MG63 (cell line): ENCODE results near the gene PRUNE2. TPM values are rescaled to one million over a fixed set of nuclear protein-coding genes. Genes with fewer than 3 reads are reported as not detected.
A peak's percentile ranks its signal among the peaks of the same experiment; 100 is the strongest.
"Not testable (repeated sequence)": the region's sequence is repeated elsewhere in the genome, so short reads cannot be mapped to it uniquely, and the experiment has no call there.

Experiments used
- DNase-seq: peaks from one replicate; pipeline ENCODE4 v3.0.0-alpha.2; 2020
- H3K27me3 ChIP-seq: fragments of 250-450 bp; sonication (Bioruptor Pico); 2 replicates; pipeline ENCODE4 v1.5.1; 2020; ENCODE audit warnings: mild to moderate bottlenecking, moderate library complexity
- H3K36me3 ChIP-seq: fragments of 250-450 bp; sonication (Bioruptor Pico); 2 replicates; pipeline ENCODE4 v1.5.1; 2020; ENCODE audit warnings: mild to moderate bottlenecking, moderate library complexity
- H3K4me3 ChIP-seq: fragments of 250-450 bp; sonication (Bioruptor Pico); 2 replicates; pipeline ENCODE4 v1.5.1; 2020; ENCODE audit warnings: mild to moderate bottlenecking, moderate library complexity
- H3K9me3 ChIP-seq: fragments of 250-450 bp; sonication (Bioruptor Pico); 2 replicates; pipeline ENCODE4 v1.5.1; 2020; ENCODE audit warnings: mild to moderate bottlenecking, moderate library complexity
- total RNA-seq: library from RNA; depleted of rRNA; stranded (reverse); fragments of >200 nt; shearing (Covaris generic); gene quantifications from 2 replicates; pipeline ENCODE4 v1.2.3, GENCODE V29; 2014; ENCODE audit warnings: low replicate concordance; rRNA removed

The PRUNE2 gene, protein sequence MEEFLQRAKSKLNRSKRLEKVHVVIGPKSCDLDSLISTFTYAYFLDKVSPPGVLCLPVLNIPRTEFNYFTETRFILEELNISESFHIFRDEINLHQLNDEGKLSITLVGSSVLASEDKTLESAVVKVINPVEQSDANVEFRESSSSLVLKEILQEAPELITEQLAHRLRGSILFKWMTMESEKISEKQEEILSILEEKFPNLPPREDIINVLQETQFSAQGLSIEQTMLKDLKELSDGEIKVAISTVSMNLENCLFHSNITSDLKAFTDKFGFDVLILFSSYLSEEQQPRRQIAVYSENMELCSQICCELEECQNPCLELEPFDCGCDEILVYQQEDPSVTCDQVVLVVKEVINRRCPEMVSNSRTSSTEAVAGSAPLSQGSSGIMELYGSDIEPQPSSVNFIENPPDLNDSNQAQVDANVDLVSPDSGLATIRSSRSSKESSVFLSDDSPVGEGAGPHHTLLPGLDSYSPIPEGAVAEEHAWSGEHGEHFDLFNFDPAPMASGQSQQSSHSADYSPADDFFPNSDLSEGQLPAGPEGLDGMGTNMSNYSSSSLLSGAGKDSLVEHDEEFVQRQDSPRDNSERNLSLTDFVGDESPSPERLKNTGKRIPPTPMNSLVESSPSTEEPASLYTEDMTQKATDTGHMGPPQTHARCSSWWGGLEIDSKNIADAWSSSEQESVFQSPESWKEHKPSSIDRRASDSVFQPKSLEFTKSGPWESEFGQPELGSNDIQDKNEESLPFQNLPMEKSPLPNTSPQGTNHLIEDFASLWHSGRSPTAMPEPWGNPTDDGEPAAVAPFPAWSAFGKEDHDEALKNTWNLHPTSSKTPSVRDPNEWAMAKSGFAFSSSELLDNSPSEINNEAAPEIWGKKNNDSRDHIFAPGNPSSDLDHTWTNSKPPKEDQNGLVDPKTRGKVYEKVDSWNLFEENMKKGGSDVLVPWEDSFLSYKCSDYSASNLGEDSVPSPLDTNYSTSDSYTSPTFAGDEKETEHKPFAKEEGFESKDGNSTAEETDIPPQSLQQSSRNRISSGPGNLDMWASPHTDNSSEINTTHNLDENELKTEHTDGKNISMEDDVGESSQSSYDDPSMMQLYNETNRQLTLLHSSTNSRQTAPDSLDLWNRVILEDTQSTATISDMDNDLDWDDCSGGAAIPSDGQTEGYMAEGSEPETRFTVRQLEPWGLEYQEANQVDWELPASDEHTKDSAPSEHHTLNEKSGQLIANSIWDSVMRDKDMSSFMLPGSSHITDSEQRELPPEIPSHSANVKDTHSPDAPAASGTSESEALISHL (N-terminal part only)
- total RNA-seq, result 2.7 and 24.2 TPM in 2 replicates

DNA sequence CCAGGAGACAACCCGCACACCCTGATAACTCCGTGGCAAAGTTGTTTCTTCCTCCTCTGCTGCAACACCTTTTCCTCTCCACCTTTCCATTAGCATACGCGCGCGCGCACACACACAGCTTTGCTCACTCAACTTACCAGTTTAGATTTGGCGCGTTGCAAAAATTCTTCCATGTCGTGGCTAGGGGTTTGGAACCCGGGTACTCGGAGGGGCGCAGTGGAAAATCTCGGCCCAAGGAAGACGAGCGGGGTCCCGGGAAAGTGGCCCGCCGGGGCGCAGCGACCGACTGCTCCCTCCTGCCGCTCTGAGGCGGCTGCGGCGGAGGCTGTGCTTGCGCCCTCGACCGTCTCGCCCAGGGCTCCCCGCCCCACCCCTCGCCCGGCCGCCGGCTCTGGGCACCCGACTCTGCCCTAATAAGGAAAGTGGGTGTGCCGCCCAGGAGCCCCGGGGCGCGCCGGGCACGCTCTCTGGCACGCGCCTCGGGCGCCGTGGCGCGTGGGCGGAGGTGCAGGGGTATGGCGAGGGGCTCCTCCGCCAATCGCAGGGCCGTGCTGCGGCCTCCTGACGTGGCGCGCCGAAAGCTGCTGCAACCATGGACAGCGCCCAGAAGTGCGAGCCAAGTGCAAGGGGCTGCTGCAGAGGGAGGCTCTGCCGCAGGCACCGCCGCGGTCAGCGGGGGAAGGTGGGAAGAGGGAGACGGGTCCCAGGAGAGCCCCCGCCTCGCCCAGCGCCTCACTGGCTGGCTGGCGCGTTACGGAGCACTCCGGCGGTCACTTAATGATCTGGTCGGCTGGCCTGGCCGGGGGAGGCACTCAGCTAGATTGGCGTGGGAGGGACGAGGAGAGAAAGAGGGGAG is at the start of gene PRUNE2:
PRUNE2 (minus strand) TSS at position 324 of the 856 bp plus-strand sequence; CDS start at position 173, 151 bp downstream.
- Histone ChIP-seq H3K9me3 (no peaks in the 10 kb centered on the region), H3K4me3 (peak within 1 kb of the TSS; percentile 57)

DNA sequence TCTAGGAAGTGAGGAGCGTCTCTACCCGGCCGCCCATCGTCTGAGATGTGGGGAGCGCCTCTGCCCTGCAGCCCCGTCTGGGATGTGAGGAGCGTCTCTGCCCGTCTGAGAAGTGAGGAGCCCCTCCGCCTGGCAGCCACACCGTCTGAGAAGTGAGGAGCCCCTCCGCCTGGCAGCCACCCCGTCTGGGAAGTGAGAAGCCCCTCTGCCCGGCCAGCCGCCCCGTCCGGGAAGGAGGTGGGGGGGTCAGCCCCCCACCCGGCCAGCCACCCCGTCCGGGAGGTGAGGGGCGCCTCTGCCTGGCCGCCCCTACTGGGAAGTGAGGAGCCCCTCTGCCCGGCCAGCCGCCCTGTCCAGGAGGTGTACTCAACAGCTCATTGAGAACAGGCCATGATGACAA is 49.5 kb upstream of the PRUNE2 start:
- not testable (repeated sequence) for H3K36me3 ChIP-seq, H3K4me3 ChIP-seq, DNase-seq, H3K9me3 ChIP-seq, H3K27me3 ChIP-seq

More for the DNA sequence above, at the start of gene PRUNE2:
- DNase-seq, result peak; percentile 89
- Histone ChIP-seq H3K27me3 (no peaks in the 10 kb centered on the region), H3K36me3 (no peaks in the 10 kb centered on the region)

DNA sequence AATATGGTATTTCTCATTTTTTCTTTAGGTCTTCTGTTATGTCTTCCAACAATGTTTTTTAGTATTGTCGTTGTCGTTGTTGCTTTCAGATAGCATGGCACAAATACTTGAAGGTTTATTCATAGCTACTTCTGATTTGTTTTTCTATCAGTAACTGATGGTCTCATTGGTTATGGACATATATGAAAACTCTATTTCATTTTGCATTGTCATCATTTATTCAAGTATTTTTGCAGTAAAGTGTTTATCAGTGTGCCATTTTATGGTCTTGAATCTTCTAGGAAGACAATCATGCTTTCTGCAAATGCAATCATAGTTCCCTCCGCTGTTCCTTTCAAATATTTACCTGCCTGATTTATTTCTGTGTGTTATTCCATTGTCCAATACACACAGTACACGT is 44.0 kb upstream of the PRUNE2 start:
- H3K27me3 ChIP-seq, result no peaks in the 10 kb centered on the region
- no peak for DNase-seq
- no peaks in the 10 kb centered on the region for H3K9me3 ChIP-seq
- H3K4me3 ChIP-seq, result no peak overlapping the region
- no peaks in the 10 kb centered on the region for H3K36me3 ChIP-seq

DNA sequence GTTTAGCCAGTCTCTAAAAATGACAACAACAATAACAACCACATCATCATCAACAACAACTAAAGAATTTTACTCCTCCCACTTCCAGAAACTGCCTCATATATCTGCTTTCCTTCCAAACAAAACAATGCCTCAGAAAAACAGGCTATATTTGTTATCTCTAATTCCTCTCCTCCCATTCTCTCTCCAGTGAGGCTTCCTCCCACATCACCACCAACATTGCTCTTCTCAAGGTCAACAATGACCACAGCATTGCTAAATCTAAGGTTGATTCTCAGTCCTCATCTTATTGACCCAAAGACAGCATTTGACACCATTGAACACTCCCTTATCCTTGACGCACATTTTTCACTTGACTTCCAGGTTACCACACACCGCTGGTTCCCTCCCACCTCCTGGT is 38.1 kb upstream of the PRUNE2 start:
- Histone ChIP-seq H3K9me3 (no peaks in the 10 kb centered on the region), H3K27me3 (no peaks in the 10 kb centered on the region), H3K36me3 (no peaks in the 10 kb centered on the region), H3K4me3 (no peak overlapping the region)
- DNase-seq, result no peak

DNA sequence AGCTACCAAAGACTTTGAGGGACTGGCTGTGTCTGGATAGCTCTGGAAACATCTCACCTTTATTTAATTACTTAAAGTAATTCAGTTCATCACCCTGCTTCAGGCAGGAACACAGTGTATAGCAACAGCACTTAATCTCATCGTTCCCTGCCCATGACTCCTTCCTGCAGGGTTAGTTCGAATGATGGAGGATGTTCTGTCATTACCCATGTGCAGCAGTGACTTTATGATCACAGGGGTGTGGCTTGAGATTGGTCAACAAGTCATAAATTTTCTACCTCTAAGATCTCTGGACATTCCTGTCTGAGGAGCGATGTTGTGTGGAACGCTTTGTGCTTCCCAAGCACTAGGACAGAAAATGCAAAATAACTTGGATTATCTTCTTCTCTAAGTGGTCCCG is 37.1 kb upstream of the PRUNE2 start:
- Histone ChIP-seq H3K4me3 (no peak overlapping the region), H3K36me3 (no peaks in the 10 kb centered on the region), H3K9me3 (no peaks in the 10 kb centered on the region), H3K27me3 (no peaks in the 10 kb centered on the region)
- DNase-seq, result no peak

DNA sequence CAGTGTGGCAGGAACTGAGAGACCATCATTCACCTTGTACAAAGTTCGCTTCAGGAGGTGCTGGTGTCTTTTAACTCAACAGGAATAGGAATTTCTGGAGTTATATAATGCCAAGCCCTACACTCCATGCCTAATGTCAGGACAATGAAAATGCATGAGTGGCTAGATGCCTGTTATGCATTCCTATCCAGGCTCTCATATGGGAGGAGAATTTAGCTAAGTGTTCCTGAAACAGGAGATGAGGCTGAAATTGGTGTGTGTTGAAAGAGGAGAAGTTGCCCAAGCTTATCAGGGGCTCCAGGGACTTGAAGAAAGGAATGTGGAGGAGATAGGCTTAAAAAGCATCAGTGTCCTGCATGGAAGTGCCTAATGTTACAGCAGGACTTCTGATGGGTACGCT is 26.8 kb upstream of the PRUNE2 start:
- no peaks in the 10 kb centered on the region for H3K9me3 ChIP-seq
- no peaks in the 10 kb centered on the region for H3K36me3 ChIP-seq
- no peak for DNase-seq
- no peak overlapping the region for H3K4me3 ChIP-seq
- no peaks in the 10 kb centered on the region for H3K27me3 ChIP-seq

DNA sequence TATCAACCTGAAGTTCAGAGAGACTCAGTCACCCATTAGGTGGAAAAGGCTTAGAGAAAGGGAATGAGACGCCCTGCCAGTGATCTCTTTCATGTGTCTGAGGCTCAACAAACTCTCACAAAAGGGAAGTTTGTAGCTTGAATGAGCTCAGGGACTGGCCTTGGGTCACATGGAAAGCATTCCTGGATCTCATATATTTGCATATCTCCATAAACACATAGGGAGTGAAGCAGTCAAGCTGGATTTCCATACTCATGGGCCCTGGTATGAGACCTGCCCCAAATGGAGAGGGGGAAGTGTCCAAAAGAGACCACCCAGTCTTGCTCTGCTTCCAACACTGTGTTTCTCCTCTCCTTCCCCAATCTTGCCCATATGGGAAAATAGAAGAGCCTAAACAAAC is 26.4 kb upstream of the PRUNE2 start:
- no peaks in the 10 kb centered on the region for H3K9me3 ChIP-seq
- no peak overlapping the region for H3K4me3 ChIP-seq
- no peaks in the 10 kb centered on the region for H3K36me3 ChIP-seq
- no peaks in the 10 kb centered on the region for H3K27me3 ChIP-seq
- DNase-seq, result no peak

DNA sequence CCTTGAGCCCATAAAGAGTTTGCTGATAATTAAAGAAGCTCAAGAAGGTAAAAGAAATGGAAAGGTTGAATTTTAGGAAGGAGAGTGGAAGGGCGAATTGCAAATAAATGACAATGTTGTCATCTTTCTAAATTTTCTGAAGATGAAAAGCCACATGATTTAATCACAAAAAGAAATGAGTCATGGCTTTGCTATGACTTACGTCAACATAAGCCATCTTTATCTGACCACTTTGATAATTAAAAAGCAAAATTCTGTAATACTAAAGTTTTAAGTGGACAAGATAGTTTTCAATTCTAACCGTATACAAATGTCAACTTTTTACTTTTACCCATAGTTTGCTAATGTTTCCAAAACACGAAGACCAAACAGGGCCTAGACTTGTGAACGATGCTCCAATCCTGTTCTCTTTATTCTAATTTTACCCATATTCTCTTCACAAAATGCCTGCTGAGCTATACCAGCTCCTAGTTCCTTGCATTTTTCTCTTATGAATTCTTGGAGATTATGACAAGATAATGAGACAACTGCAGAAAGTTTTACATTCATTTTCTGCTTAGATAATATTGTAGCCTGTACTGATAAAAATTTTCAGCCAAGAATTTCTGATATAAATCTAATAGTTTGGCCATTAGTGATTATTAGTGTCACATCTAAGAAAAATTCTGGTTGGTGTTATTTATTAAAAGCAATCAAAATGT is 21.8 kb upstream of the PRUNE2 start:
- DNase-seq, result no peak
- Histone ChIP-seq H3K27me3 (no peaks in the 10 kb centered on the region), H3K4me3 (no peak overlapping the region), H3K36me3 (no peaks in the 10 kb centered on the region), H3K9me3 (peaks cover 3% of the 10 kb centered on the region; the same call in 1 of the 2 replicates)

DNA sequence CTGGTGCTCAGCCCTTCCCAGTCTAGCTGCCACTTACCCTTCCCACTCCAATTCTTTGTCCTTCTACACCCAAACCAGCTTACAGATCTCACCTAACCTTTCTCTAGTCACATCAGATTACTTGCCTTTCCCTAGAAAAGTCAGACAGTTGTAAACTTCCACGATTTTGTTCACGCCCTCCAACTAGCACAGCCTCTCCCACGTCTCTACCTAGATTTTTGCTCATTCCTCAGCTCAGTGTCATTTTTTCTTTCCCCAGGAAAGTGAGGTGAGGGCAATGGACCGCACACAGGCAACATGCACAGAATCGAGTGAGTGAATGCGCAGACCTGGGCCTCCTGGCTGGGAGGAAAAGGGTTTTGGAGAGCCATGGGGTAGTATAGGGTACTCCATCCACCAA is 20.9 kb upstream of the PRUNE2 start:
- Histone ChIP-seq H3K36me3 (no peaks in the 10 kb centered on the region), H3K9me3 (peaks cover 3% of the 10 kb centered on the region; the same call in 1 of the 2 replicates), H3K27me3 (no peaks in the 10 kb centered on the region), H3K4me3 (no peak overlapping the region)
- DNase-seq, result no peak

DNA sequence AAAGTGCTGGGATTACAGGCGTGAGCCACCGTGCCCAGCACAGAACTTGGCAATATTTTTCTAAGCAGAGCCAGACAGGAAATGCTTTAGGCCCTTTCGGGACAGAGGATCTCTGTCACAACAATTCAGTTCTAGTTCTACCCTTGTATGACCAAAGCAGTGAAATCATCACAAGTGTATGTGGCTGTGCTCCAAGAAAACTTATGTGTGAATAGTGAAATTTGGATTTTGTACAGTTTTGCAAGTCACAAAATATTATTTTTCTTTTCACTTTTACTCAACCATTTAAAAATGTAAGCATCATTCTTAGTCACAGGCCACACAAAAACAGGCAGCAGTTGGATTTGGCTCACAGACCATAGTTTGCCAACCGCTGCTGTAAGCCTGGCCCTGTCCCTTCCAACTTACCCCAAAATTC is 20.4 kb upstream of the PRUNE2 start:
- H3K4me3 ChIP-seq, result no peak overlapping the region
- peak; percentile 69 for DNase-seq

DNA sequence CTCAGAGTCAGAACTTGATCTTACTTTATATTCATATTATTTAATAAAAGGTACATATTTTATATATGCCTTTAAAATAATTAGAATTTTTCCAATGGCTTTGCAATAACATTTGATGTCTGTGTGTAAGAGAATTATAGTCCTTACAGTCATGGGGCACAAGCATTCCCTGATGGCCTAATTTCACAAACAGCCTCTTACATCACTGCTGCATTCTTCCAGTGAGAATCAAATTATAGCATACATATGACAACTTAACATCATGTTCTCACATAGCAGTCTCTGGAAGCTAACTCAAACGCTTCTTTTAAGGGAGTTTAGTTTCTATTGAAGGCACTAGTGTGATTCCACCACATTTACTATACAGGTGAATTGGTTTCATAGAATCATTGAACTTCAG is 15.3 kb upstream of the PRUNE2 start:
- Histone ChIP-seq H3K9me3 (peaks cover 3% of the 10 kb centered on the region; the same call in 1 of the 2 replicates), H3K36me3 (no peaks in the 10 kb centered on the region)
- DNase-seq, result no peak

More for the DNA sequence above, 20.4 kb upstream of the PRUNE2 start:
- Histone ChIP-seq H3K36me3 (no peaks in the 10 kb centered on the region), H3K9me3 (peaks cover 3% of the 10 kb centered on the region; the same call in 1 of the 2 replicates), H3K27me3 (no peaks in the 10 kb centered on the region)

DNA sequence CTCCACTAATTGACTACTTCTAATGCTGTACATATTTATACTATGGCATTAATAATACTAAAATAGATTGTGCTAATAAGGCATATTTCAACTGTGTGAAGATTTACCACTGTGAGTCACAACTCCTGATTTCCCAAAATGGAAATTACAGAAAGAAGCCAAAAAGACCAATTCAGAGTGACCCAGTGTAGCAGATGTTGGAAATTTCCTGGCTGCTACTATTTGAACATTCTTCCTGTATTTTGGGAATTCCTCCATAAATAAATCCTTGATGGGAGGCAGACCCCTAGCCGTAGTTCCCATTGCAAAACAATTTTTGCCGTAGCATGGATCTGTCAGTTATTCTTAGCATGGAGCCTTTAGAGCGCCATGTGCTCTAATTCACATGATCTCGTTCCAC is 11.4 kb upstream of the PRUNE2 start:
- no peak for DNase-seq
- Histone ChIP-seq H3K36me3 (no peaks in the 10 kb centered on the region), H3K9me3 (no peaks in the 10 kb centered on the region), H3K4me3 (no peak overlapping the region), H3K27me3 (no peaks in the 10 kb centered on the region)

More for the DNA sequence above, 15.3 kb upstream of the PRUNE2 start:
- Histone ChIP-seq H3K4me3 (no peak overlapping the region), H3K27me3 (no peaks in the 10 kb centered on the region)

DNA sequence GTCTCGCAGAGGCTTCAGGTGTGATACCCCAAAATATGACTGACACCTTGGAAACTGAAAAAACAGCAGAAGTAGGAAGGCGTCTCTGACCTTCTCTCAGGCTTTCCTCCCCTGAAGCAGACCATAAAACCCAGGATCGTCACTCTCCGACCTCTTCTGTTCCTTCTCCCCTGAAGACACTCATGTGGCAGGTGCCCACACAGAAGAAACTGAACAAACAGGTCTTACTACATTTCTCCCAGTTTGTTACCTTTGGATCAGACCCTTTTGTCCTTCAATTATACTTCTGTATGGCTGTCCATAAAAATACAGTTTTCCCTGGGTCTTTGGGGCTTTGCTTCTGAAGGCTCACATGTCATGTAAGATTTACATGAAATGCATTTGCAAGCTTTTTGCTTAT is 10.3 kb upstream of the PRUNE2 start:
- H3K27me3 ChIP-seq, result no peaks in the 10 kb centered on the region
- H3K36me3 ChIP-seq, result no peaks in the 10 kb centered on the region
- DNase-seq, result no peak
- H3K9me3 ChIP-seq, result no peaks in the 10 kb centered on the region
- no peak overlapping the region for H3K4me3 ChIP-seq

DNA sequence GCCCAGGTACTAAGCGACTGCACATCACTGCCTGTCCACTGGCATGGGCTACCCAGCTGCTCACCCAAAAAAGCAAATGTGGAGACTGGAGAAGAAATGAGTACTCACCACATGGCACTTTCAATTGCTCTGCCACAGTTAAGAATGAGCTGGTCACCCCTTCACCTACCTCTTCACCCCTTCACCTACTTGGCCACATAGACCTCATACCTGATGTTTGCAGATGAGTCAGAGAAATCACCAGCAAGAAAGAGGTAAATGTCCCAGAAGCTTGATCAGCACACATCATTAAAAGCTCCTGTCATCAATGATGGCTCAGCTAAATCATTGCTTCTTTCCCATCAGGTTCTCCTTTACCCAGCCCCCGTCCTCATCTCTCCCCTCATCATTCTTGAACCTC is 7.6 kb upstream of the PRUNE2 start:
- H3K36me3 ChIP-seq, result no peaks in the 10 kb centered on the region
- no peaks in the 10 kb centered on the region for H3K9me3 ChIP-seq
- no peaks in the 10 kb centered on the region for H3K27me3 ChIP-seq
- H3K4me3 ChIP-seq, result no peak overlapping the region
- DNase-seq, result no peak

DNA sequence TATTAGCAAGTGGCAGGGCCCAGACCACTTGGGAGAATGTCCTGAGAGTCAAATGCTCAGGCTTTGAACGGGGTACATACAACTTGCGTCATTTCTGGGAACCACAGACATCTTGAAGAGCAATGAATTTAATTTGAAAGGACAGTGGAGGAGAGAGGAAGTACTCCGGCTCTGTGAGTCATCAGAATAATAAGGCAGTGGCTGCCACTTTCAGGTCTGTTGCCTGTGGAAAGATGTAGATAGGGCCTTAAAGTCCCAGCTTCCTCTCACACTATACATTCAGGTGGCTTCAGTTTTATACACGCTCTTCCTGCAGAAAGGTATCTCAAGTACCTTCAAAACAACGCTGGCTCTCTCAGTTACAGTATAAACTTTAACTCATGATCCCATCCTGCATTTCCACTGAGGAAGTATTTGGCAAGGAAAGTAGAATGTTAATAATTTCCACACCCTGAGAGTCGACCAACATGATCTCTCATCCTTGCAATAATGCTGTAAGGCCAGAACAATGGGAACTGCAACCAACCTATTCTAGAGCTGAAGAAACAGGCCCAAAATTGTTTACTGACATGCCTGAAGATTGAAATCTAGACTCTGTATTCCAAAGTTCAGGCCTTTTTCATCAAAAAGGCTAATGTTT is 6.8 kb upstream of the PRUNE2 start:
- Histone ChIP-seq H3K4me3 (no peak overlapping the region), H3K36me3 (no peaks in the 10 kb centered on the region), H3K9me3 (no peaks in the 10 kb centered on the region), H3K27me3 (no peaks in the 10 kb centered on the region)
- DNase-seq, result no peak
